Muscle of leg (tissue), 11 donors: ENCODE data around the gene DCBLD2. TPM values are rescaled to one million over a fixed set of nuclear protein-coding genes. Genes with fewer than 3 reads are reported as not detected.

Experiments used
- DNase-seq: peaks from one replicate; pipeline ENCODE4 v3.0.0; 2013
- H3K27ac ChIP-seq: one replicate; pipeline ENCODE4 v1.5.1; 2013; ENCODE audit warnings: mild to moderate bottlenecking, low read length, control low read depth
- H3K27me3 ChIP-seq: one replicate; pipeline ENCODE4 v1.6.1; 2013; ENCODE audit warnings: low read length; ENCODE audit not compliant: control insufficient read depth, insufficient read depth
- H3K36me3 ChIP-seq: one replicate; pipeline ENCODE4 v1.6.1; 2013; ENCODE audit warnings: low read length; ENCODE audit not compliant: control insufficient read depth, insufficient read depth
- H3K4me1 ChIP-seq: one replicate; pipeline ENCODE4 v1.6.1; 2013; ENCODE audit warnings: low read length; ENCODE audit not compliant: control insufficient read depth, insufficient read depth
- H3K4me3 ChIP-seq: one replicate; pipeline ENCODE4 v1.5.1; 2013; ENCODE audit warnings: low read length, control low read depth
- H3K9me3 ChIP-seq: replicated peaks from 2 replicates; pipeline ENCODE4 v1.6.1; 2013; ENCODE audit warnings: low read depth, low read length; ENCODE audit not compliant: control insufficient read depth
- WGBS: methylation state at CpG from one replicate; pipeline ENCODE4 v1.1.5; 2013; ENCODE audit warnings: missing lambda C conversion rate; ENCODE audit not compliant: insufficient coverage; 5-methylcytosine and 5-hydroxymethylcytosine counted together
- polyA plus RNA-seq, 8 donors: library from polyadenylated mRNA; unstranded; fragments of 120-200 nt; gene quantifications; one replicate each; pipeline versions ENCODE4 v1.2.1 to v1.2.3, GENCODE V29; 2013; ENCODE audit warnings: inconsistent platforms in 1 of 8, low replicate concordance in 1 of 8; ENCODE audit not compliant: insufficient read length in 8 of 8, insufficient read depth in 1 of 8
- total RNA-seq: library from RNA; stranded (reverse); fragments of 120-200 nt; gene quantifications from one replicate; pipeline ENCODE4 v1.2.4, GENCODE V29; 2013

DCBLD2 gene
- total and polyA plus RNA-seq, 9 donors, result 18.7 to 31.0 (median 23.9) TPM

DNA sequence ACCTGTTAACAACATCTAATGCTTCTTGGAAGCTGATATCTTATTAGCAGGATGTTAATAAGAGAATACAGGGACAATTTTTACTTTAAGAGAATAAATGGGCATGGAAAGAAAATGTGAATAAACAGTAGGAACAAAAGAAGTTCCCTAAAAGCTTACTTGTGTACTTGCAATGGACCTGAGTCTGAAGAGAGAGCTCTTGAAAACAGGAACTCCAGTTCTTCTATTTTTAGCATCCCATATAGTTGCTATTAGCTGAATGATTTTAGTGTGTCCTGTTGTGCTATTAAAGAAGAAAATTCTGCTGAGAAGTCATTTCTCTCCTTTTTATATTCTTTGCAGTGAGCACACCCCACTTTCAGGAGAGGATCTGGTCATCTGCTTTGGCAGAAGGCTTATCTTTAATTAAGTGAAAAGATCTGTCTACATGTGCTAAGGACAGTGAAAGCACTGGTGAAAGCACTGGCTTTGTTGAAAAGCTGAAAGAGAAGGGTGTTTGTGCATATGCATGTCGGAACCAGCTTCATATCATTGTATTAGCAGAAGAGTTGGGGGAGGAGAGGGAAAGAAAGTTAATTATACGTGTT is 139.8 kb downstream of the DCBLD2 start:
- Histone ChIP-seq H3K9me3 (no peaks in the 10 kb centered on the region), H3K4me3 (no peak overlapping the region), H3K36me3 (no peaks in the 10 kb centered on the region), H3K27ac (peak overlapping the region; percentile 40), H3K4me1 (no peaks in the 10 kb centered on the region), H3K27me3 (no peaks in the 10 kb centered on the region)
- peak; percentile 38 for DNase-seq
- WGBS, result no CpG with 5 or more reads among the region's 2 CpGs

DNA sequence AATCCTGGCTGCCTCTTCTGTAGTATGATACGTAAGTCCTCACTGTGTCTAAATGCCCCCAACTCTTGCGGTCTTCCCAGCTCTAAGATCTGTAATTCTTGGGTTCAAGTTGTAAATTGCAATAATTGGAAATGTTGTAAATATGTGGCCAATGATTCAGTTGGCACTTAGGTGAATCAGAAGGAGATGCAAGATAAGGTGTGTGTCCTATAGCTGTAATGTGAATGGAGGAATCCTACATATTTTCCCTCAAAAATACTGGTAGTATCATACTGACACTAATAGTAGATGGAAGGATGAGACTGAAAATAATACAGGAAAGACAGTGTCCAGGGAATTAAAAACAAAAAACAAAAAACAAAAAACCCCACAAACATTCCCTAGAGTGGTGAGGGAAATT is 141.9 kb downstream of the DCBLD2 start:
- Histone ChIP-seq H3K4me1 (no peaks in the 10 kb centered on the region), H3K36me3 (no peaks in the 10 kb centered on the region), H3K9me3 (no peaks in the 10 kb centered on the region), H3K27ac (no peak overlapping the region), H3K27me3 (no peaks in the 10 kb centered on the region), H3K4me3 (no peak overlapping the region)
- no peak for DNase-seq
- WGBS, result 100% methylated on average over 2 of the region's 2 CpGs

DNA sequence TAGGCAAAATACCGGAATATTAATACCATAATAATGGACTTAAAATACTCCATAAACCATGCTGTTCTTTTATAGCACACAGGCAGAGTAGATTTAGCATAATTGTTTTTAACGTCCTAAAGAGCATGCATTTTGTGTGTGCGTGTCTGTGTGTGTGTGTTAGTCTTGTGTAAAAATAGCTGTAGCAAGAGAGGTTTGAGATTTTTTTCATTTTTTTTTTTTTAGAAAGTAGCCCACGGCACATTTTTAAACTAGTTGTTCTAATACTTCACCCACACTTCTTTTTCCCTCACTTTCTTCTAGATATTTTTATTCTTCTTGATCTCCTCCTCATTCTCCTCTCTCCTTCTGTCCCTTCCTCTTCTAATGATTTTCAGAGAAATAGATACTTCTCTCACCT is 145.9 kb downstream of the DCBLD2 start:
- WGBS, result no CpG with 5 or more reads among the region's 4 CpGs
- H3K27ac ChIP-seq, result no peak overlapping the region
- no peaks in the 10 kb centered on the region for H3K4me1 ChIP-seq
- no peak for DNase-seq
- H3K4me3 ChIP-seq, result no peak overlapping the region
- H3K27me3 ChIP-seq, result no peaks in the 10 kb centered on the region
- no peaks in the 10 kb centered on the region for H3K36me3 ChIP-seq
- H3K9me3 ChIP-seq, result no peaks in the 10 kb centered on the region

DNA sequence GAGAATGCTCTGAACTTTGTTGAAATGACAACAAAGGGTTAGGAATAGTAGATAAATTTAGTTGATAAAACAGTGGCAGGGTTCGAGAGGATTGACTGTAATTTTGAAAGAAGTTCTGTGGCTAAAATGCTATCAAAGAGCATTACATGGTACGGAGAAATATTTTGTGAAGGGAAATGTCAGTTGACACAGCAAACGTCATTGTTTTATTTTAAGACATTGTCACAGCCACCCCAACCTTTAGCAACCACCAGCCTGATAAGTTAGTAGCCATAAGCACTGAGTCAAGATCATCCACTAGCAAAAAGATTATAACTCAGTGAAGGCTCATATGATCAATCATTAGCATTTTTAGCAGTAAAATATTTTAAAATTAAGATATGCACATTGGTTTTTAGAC is 147.0 kb downstream of the DCBLD2 start:
- H3K36me3 ChIP-seq, result no peaks in the 10 kb centered on the region
- WGBS, result no CpG with 5 or more reads among the region's 3 CpGs
- no peaks in the 10 kb centered on the region for H3K9me3 ChIP-seq
- H3K27me3 ChIP-seq, result no peaks in the 10 kb centered on the region
- no peaks in the 10 kb centered on the region for H3K4me1 ChIP-seq
- no peak overlapping the region for H3K27ac ChIP-seq
- no peak overlapping the region for H3K4me3 ChIP-seq
- DNase-seq, result no peak

DNA sequence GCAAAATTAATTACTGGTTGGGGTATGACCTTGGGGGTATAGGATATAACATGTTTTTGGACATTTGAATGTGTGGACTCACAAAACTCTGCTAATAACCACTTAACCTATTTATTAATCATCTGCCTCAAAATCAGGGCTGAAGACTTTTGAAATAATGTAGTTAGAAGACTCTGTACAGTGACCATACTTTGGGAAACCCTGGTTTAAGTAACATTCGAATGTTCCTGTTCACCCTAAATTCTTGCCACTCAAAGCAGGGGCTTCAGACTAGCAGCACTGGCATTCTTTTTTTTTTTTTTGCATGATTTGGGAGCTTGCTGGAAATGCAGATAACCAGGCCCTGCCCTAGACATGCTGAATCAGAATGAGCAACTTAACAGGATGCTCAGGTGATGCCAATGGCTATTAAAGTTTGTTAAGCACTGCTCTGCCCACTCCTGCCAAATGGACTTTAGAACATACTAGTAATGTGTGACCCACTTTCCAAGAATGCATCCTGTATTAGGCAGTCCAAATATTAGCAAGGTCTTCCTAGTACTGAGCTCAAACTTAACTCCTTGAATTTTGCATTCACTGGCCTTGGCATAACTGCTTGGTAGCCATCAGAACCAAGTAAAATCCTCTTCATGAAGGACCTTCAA is 151.1 kb downstream of the DCBLD2 start:
- no peaks in the 10 kb centered on the region for H3K36me3 ChIP-seq
- no peaks in the 10 kb centered on the region for H3K4me1 ChIP-seq
- no peak for DNase-seq
- H3K27ac ChIP-seq, result no peak overlapping the region
- no peaks in the 10 kb centered on the region for H3K9me3 ChIP-seq
- no peaks in the 10 kb centered on the region for H3K27me3 ChIP-seq
- no peak overlapping the region for H3K4me3 ChIP-seq
- no CpG with 5 or more reads among the region's 1 CpG for WGBS

DNA sequence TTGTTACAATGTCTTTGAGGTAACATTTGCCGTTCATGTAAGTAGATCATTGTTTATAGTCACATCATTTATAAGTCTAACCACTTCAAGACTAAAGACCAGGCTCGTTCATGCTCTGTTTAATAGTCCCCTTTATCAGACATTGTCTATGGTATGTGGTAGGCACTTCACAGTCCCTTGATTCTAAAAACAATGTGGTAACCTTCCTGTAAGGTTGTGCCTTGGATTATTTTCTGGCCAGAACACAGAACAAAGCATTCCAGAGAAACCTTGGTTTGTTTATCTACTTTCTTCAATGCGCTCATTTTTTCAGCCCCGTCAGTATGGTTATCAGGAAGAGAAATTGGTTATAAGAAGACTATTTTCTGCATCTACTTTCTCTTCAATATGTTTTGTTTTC is 154.6 kb downstream of the DCBLD2 start:
- no peaks in the 10 kb centered on the region for H3K36me3 ChIP-seq
- H3K27ac ChIP-seq, result no peak overlapping the region
- no peaks in the 10 kb centered on the region for H3K4me1 ChIP-seq
- H3K9me3 ChIP-seq, result no peaks in the 10 kb centered on the region
- DNase-seq, result no peak
- H3K27me3 ChIP-seq, result no peaks in the 10 kb centered on the region
- H3K4me3 ChIP-seq, result no peak overlapping the region
- no CpG with 5 or more reads among the region's 4 CpGs for WGBS

DNA sequence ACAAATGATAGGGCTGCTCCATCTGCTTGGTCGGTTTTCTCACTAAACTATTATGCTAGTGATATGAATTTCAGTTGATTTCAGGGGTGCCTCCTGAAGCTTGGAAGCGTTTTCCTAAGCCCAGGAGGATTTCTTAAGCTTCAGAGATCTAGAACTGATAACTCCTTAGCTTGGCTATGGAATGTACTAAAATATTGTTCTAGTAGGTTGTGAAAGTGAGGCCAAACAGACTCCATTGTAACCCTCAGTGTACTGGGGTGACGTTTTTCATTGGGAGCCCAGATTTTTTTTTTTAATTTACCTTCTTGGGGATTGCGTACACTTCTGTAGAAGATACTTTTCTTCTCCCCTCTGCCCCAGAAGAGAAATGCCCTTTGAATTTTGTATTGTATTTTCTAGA is 155.4 kb downstream of the DCBLD2 start:
- no CpG with 5 or more reads among the region's 4 CpGs for WGBS
- Histone ChIP-seq H3K27me3 (no peaks in the 10 kb centered on the region), H3K9me3 (no peaks in the 10 kb centered on the region), H3K27ac (no peak overlapping the region), H3K4me1 (no peaks in the 10 kb centered on the region), H3K4me3 (no peak overlapping the region), H3K36me3 (no peaks in the 10 kb centered on the region)
- DNase-seq, result no peak

Other genes with a start within 250 kb of the DCBLD2 start
- 5.8 TPM for gene ST3GAL6, start 138.4 kb downstream of the DCBLD2 start, total RNA-seq
- gene ST3GAL6, start 138.4 kb downstream of the DCBLD2 start, polyA plus RNA-seq, result 1 to 10 TPM; 4.3 to 9.1 (median 6.2) TPM